Activated effector memory CD4-positive, alpha-beta T cell treated with Interleukin-2 at 50 U/mL for 16 hours (primary cell): ENCODE measurements around the gene PWWP2B.

Experiments
- DNase-seq: peaks from one replicate; pipeline ENCODE4 v3.0.0-alpha.2; 2020

Gene PWWP2B

DNA sequence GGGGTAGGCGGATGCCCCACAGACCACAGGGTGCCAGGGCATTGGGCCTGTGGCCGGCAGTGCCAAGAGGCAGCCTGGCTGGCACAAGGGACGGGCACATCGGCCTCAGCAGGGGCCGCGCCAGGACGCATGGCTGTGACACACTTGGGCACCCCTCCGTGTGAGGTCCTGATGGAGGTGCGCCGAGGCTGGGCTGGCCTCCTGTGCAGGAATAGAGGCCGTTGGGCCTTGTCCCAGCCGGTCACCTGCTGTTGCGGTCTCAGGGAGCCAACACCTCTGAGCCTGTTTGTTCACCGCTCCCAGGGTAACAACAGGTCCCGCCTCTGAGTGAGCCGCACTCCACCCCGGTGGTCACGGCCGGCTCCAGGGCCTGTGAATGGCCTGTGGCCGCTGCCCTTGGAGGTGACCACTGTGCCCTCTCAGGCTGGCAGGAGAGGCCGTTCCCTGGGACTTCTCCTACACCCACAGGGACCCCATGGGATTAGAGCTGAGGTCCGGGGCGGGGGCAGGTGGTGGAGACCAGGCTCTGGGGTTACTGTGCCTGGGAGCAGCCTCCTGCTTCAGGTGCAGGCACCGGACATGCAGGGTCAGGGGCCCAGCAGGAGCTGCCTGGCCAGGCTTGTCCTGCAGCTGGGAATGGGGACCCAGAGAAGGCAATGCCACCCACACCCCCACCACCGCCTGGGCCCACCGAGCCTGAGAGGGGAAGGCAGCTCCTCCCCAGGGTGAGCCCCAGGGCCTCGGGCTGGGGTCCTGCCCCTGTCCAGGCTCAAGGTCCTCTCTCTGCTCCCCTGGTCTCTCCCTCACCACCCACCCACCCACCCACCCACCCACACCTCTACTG, 12.0 kb downstream of the PWWP2B start:
- no peak for DNase-seq

DNA sequence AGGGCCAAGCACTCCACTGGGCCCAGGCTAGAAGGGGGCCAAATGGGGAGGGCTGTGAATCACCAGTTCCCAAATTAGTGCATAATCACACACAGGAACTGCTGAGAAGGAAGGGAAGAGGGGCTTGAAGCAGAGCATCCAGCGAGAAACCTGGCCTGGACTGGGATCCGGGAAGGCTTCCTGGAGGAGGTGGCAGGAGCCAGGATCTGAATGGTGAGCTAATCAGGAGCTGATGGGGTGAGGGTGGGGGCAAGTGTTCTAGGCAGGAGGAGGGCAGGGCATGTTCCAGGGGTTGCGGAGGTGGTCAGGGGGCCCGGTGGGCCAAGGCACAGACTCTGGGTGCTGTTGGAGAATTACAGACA, 12.6 kb downstream of the PWWP2B start:
- DNase-seq = no peak

DNA sequence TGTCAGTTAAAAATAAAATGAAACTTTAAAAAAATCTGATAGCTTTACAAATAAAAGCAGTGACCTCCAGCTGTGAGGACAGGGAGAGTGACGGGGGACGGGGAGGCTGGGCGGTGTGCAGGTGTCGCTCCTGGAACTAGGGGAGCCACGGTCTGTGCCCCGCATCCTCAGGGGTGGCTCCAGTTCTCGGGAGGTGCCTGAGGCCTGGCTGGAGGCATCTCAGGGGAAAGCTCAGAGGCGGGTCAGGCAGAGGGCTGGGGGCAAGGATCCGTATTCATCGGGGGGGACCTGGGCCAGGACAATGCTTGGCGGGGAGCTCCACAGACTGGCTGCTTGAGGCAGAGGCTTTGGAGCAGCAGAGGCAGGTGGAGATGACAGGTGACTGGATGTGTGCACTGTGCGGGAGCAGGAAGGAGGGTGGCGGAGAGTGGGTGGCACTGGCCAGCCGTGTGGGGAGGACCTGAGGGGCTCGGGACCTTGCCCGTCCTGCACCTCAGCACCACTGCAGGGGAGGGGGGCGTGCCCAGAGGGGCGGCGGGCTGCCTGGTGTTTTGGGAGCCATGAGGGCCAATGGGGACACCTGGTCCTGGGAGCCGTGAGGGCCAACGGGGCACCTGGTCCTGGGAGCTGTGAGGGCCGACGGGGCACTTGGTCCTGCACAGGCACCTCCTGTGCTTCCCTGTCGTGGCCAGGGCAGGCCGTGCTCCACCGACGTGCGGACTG, 13.2 kb downstream of the PWWP2B start:
- no peak for DNase-seq

DNA sequence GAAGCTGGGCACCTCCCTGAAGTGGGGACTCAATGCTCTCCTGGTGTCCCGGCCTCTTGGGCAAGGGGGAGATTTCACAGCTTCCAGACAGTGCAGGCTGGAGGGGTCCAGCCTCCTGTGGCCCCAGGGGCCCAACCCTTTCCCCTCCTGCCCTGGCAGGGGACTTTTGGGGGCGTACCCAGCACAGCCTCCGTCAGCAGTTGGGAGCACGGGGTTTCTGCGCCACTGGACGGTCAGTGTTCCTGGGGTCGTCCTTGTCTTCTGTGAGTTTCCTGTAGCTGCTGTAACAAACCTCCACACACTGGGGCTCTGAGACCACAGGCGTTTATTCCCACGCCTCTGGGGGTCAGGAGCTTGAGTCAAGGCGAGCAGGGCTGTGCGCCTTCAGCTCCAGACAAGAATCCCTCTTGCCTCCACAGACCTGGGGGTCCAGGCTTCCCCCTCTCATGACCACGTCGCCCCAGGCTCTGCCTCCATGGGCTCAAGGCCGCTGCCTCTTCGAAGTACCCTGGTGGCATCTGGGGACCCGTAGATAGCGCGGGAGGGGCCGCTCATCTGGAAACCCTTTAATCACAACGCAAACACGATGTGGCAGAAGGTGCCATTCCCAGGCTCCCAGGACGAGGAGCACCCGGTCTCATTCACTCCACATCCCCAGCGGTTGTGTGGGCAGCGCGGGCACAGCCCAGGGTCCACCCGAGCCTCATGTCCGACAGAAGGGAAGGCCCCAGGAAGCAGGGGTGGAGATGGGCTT, 14.0 kb downstream of the PWWP2B start:
- no peak for DNase-seq

DNA sequence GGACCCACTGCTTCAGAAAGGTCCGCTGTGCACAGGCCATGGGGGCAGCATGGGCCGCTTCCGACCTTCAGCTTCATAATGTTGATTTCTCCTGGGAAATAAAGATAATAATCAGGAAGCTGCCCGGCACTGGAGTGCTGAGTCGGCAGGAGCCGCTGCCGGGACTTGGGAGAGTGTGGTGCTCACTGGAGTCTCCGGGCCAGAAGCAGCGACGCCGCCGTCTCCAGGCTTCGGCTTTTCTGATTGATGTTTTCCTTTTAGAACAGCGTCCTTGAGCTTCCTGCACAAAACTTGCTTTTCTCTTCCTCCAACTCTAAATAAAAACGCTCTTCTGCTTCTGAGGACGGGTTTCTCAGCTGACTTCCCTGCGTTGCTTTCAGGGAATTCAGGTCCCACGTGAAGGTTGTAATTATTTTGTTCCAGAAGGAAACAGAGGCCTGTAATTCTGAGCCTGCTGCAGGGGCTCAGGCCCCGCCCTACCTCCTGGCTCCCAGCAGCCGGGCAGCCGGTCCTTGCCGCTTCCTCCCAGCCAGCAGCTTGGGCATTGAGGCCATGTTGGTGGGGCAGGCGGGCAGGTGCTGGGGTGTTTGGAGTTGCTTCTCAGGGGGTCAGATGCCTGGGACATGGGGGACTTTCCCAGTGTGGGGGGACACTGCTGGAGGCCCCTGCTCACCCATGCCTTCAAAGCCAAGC, 14.7 kb downstream of the PWWP2B start:
- no peak for DNase-seq

DNA sequence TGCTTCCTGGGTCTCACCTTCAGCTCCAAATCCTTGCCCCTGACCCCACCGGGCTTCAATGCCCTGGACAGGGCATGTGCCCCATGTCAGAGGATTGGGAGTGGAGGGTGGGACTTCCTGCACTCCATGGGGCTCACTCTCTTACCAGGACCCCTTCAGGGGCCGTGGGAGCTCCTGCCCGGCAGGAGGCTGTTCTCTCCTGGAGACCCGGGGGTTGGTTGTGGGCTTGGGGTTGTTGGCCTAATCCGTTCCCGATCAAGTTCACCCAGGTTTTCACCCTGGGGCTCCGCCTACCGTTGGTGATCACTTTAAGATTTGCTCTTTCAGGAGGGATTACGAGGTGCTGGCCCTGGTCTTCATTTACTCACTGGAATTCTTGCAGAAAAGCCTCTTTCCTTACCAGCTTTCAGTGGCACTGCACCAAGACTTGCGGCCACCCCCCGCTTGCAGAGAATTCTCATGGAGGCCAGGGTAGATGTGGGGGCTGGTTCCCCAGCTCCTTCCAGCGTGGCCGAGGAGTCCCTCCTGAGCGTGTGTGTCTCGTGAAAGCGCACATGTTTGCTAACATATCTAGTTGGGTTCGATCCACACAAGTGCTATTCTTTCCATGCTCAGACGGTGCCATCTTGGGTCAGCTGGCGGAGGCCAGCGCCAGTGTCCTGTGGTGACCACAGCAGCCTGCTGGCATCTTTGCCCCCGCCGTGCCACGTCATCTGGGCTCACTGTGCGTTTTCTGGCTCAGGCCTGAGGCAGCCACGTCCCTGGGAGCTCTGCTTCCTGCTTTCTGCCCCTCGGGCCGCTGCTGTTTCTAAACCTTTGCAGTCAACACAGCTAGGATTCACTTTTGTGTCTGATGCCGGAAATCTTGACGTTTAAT, 15.6 kb downstream of the PWWP2B start:
- no peak for DNase-seq

DNA sequence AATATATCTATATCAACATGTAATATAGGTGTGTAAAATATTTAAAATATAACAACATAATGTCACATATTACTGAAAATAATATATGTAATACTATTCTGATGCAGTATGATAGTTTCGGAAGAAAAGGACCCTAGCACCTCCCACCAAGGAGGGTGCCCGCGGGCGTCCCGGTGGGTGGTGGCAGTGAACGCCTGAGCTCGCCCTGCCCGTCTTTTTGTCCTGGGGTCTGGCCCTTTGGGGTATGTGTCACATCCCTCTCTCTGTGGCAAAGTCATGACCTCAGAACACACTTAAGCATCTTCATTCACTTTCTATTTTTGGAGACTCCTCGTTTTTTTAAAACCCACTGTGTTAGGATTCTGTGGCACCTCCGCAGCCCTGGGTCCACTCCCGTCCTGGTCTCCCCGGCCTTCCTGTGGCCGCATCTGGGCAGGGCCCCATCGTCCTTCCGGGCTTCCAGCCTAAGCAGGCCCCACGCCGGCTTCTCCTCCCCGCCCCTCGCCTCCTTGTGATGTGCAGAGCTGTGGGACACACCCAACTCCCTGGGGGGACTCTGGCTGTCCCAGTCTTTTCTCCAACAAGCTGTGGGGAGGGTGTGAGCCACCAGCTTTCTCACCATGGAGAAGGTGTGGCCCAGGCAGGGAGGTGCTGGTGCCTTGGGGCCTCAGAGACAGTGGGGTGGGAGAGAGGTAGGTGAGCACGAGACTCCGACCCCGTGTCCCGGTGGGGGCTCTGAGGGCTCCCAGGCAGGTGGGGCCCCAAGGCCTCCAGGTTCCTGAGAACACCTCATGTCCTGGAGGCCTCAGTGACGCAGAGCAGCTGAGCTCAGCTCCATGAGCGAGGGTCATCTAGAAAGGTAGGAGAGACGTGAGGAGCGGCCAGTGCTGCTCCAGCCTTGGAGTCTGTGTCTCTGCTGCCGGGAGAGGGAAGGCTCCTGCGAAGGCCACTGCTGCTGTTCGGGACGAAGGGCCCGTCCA, 16.5 kb downstream of the PWWP2B start:
- DNase-seq = no peak

DNA sequence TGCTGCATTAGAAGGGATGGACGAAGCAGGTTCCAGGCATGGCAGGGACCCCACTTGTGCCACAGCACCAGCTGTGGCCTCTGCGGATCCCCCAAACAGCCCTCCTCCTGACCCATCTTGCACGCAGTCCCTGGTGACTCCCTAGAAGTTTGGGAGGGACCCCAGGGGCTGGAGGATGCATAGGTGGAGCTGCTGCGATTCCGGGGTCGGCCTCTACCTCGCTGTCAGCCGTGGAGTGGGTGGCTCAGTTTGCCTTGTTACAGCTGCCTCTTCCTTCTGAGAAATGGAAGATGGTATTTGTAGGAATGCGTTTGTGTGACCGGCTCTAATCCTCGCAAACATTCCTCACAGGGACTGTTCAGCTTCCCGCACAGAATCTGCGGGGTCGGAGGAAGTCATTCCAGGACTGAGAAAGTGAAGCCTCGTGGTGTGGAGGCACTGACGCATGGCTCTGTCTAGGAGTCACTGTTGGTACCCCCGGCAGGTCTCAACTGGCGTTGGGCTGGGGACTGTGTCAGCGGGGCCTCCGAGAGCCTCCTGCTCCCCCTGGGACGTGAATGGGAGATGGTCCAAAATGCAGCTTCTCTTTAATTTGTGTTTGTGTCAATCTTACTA, 17.5 kb downstream of the PWWP2B start:
- no peak for DNase-seq

DNA sequence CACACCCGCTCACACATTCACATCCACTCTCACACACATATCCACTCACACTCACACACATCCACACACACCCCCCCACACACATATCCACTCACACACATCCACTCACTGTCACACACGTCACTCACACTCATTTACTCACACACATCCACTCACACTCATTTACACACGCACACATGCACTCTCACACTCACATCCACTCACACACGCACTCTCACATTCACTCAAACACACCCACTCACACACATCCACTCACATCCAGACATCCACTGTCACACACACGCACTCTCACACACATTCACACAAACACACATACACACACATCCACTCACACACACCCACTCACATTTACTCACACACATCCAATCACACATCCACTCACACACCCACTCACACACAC, 18.3 kb downstream of the PWWP2B start:
- DNase-seq = no peak

DNA sequence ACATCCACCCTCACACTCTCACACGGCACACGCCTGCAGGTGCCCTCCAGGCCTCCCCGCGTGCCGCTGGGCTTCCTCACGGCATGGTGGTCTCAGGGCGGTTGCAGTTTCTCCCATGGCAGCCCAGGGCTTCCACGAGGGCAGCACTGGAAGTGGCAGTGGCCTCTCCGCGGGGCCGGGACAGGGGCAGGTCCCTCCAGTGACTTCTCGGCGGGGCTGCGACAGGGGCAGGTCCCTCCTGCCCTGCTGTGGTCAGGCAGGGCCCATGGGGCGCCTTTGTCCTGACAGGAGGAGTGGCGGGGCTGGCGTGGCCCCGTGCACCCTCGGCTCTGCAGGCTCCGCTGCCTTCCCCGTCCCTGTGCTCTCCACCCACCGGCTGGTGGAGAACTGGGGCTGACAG, 19.0 kb downstream of the PWWP2B start:
- DNase-seq = no peak

DNA sequence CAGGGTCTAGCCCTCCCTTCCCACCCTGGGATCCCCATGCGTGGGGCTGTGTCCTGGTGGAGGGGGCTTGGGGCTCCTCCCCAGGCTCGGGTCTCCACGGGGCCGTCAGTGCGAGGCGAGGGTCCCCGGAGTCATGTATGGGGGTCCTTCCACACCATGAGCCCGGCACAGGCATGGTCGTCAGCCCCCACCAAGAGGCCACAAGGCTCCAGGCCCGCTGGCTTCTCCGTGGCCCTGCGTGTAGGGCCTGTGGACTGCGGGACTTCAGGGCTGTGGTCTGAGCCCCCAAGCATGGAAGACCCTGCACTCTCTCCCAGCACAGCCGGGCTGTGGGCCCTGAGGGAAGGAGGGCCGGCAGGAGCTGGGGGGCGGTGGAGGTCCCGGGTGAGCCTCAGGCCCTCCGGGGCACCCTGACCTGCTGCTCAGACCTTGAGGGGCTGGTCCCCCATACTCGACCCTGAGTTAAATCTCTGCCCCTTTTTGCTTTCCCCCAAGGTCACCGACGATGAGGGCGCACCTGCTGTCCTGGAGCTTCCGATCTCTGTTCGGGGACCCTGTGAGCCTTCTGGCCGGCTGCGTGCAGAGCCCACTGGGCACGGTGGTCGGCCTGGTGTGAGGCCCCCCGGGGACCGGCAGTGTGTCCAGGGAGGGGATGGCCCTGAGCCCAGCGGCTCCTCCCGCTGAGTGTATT, 19.7 kb downstream of the PWWP2B start:
- no peak for DNase-seq

DNA sequence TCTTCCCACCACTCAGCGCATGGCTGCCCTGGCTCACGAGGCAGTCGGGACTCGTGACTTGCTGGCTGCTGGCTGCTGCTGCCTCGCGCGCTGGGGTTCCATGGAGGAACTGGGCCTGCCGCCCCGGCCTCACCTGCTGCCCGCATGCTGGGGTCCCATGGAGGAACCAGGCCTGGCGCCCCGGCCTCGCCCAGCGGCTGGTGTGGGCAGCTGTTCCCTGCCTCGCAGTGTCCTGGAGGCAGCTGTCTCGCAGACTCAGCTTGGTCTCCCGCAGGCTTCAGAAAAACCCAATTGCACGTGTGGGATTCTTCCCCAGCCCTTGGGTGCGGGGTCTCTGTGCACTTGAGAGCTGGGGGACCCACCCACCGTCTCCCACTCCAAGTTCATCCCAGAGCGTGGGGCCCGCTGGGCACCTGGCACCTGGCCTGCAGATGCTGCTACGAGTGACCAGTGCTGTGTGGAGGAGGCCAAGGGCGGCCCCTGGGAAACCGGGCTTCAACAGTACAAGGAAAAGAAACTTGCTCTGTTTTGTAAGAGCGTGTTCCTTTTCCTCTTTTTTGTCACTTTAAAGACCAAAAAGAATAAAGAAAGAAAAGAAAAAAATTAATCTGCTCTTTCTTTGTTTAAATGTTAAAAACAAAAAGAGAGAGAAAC, 20.4 kb downstream of the PWWP2B start:
- DNase-seq = no peak

DNA sequence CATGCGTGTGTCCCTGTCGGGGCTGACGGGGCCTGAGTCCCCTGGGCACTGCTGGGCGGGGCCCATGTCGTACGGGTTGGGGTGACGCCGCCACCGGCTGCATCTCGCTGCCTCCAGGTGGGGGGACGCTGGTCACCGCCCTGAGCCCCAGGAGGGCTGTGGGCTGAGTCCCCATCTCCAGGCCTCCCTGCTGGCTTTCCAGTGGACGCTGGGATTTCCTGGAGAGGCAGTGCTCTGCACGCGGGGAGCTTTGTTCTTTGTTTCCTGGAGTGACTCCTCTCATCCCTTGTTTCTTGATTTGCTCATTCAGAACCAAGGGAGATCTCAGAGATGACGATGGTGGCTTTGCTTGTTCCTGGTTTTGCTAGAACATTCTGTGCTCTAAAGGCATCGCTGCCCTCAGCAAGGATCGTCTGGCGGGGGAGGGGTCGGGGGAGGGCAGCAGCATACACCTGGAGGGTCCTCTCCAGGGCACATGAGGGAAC, 21.0 kb downstream of the PWWP2B start:
- DNase-seq = no peak

DNA sequence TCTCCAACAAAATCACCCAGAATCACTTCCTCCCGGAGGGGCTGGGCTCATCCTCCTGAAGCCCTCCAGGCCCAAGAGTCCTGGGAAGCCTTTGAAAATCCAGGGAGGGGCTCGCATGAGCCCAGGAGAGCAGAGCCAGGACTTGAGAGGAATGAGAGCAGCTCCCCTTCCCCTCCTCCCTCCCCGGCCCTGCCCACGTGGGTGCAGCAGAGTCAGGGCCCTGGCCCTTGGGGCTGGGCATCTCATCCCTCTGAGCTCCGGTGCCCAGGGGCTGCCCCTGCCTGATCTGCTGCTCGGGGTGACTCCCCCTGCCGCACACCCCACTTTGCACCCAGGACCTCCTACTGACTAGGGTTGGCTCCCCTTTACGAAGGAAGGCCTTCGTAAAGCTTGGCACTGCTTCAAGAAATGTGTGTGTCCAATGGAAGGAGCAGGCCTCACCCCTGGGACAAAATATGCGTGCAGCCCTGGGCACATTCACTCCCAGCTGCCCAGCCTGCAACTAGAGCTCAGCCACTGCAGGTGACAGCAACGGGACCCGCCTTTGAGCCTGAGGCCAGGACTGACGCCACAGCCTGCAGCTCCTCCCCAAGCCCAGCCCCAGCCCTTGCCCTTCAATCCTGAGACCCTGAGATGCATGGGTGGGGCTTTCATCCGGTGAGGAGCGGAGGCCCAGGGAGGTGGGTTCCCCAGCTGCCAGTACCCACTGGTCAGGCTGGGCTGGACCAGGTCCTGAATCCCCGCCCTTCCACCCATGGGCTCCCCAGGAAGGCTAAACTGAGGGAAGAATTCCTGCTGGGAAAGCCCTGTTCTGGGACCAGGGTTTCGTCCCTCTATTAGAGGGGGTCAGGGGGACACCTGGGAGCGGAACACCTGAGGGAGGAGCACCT, 21.8 kb downstream of the PWWP2B start:
- no peak for DNase-seq

DNA sequence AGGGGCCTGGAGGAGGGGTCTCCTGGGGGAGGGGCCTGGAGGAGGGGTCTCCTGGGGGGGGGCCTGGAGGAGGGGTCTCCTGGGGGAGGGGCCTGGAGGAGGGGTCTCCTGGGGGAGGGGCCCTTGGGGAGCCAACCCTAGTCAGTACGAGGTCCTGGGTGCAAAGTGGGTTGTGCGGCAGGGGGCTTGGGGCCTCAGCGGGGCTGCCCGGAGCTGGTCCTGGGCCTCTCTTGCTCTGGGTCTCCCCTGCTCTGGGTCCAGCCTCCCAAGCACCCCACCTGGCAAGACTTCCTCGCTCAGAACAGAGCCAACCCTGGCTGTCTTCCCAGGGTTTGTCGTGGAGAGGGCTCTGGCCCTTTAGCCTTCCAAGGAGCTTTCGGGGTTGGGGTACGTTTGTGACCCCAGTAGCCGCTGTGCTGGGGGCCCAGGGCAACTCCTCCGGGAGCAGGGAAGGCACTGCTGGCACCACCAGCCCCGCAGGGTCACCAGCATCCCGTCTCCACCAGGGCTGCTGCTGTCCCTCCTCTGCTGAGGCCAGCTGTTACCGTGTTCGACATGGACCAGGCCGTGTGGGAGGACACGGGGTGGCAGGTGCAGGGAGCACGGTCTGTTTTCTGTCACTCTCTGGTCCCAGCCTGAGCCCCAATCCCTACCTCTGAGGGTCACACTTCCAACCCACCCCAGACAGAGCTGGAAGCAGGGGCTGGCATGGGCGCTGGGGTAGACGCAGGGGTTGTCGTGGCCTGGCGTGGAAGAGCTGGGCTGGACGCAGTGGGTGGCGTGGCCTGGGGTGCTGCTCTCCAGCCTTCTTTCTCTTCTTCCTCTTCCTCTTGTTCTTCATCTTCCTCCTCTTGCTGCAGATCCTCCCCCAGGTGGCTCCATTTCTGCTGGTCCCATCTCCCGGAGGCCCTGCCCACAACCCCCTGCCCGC, 22.8 kb downstream of the PWWP2B start:
- DNase-seq = no peak

DNA sequence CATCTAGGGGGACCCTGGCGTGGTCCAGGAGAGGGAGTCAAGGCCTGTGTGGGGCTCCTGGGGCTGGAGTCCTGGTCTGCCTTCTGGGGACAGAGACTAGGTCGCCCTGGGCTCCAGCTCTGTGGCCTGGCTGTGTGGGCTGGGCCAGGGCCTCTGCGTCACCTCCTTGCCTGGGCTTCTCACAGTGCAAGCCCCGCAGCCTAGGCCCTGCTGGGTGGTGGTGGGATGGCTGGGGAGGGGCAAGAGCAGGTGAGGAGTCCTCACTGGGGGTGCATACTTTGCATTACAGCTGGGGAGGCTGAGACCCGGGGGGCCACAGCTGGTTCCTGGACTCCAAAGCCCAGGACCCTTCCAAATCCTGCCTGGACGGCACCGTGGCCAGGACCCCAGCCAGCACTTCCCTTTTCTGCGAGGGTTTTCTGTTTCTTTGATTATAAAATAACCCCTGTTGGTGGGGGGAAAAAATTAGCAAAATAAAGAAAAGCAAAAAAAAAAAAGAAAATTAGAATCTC, 23.5 kb downstream of the PWWP2B start:
- no peak for DNase-seq
